Stimulated activated CD4-positive, alpha-beta T cell treated with anti-CD3 and anti-CD28 coated beads, Interleukin-15, amount 100 ng/mL, for 48 hours (primary cell): ENCODE measurements around the gene GNLY.
"Not testable (repeated sequence)": the region's sequence is repeated elsewhere in the genome, so short reads cannot be mapped to it uniquely, and the experiment has no call there.

Experiments
- DNase-seq, 2 donors: peaks; one replicate each; pipeline ENCODE4 v3.0.0-alpha.2; 2020; ENCODE audit warnings: low read depth in 2 of 2

GNLY gene

DNA sequence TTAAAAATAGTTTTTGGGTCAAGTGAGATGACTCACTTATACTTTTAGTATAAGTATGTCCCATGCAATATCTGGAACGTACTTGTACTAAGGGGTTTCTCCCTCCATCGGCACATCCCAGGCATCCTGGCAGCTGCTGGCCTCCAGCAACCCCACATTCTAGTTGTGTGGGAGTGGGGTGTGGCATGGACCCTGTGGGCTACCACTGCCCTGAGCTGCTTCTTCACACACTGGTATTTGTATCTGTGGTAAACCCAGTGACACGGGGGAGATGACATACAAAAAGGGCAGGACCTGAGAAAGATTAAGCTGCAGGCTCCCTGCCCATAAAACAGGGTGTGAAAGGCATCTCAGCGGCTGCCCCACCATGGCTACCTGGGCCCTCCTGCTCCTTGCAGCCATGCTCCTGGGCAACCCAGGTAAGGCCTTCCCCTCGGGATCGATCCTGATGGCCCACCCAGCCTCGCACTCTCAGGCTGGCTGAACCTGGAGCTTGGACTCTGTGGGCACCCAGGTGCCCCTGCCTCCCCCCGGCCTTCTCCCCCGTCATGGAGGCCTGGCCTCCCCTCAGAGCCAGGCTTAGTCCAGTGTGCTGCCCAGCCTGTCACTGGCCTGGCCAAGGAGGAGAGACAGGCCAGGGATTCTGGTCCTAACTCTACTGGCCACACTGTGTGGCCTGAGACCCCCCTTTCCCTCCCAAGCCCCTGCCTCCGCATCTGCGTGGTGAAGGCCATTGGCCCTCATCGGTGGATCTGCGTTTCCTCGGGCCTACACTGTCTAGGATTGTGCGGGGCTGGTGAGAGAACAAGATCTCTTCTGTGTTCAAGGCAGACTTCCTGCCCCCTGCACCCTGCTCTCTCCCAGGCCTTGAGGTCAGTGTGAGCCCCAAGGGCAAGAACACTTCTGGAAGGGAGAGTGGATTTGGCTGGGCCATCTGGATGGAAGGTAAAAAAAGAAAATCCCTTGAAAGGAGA is at the start of gene GNLY:
GNLY (plus strand) TSS at position 307 of the 974 bp plus-strand sequence; CDS start at position 368, 61 bp downstream.
- DNase-seq: no peak

DNA sequence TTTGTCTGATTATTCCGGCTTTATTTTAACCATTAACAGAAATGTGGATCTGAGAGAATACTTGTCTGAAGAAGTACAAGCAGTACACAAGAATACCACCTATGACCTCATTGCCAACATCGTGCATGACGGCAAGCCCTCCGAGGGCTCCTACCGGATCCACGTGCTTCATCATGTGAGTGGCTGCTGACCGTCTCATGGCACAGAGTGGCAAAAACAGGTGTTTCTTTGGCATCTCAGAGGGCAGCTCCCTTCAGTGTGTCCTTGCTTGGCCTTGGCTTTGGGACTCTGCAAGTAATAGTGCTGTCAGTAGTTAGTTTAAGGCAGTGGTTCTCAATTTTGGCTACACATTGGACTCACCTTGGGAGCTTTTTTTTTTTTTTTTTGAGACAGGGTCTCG is 49.2 kb upstream of the GNLY start:
- no peak for DNase-seq

DNA sequence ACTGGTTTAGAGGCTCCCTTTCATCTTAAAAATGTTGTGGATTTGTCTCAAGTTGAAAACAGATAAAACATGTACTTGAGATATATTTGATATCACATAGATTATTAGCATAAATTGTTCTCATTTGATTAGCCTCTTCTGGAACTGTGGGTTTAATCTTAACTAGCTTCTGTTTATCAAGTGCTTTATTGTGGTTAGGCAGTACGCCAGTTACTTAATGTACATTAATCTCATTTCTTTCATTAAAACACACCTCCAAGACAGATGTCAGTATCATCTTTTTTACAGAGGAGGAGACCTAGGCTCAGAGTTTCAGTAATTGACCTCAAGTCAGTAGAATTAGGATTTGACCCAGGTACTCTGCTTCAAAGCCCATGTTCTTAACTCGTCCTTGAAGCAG is 48.0 kb upstream of the GNLY start:
- no peak for DNase-seq

DNA sequence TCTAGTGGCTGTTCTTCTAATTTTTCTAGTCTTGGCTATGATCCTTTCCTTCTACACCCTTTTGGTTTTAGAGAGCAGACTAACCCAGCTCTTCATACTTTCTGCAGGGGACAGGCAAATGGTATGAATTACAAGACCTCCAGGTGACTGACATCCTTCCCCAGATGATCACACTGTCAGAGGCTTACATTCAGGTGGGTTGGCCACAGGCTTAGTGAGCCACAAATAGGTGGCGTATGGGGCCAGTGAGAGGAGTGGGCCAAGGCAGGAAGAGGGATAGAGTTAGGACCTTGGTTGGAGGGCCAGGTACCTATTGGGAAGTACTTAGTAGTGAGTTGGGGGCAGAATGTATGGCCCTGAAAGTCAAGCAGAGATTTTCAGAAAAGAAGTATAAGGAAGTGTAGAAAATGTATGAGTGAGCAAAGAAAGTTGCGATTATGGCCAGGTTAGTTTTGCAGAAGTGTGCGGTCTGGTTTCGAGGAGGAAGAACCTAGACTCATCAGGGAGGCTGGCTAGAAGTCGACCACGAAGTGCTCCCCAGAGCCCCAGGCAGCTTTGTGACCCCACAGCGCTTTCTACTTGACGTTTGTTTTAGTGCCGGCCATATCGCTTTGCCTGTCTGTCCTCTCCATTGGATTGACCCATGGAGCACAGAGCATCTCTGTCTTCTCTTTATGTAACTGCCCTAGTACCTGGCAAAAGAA is 46.2 kb upstream of the GNLY start:
- DNase-seq: no peak

DNA sequence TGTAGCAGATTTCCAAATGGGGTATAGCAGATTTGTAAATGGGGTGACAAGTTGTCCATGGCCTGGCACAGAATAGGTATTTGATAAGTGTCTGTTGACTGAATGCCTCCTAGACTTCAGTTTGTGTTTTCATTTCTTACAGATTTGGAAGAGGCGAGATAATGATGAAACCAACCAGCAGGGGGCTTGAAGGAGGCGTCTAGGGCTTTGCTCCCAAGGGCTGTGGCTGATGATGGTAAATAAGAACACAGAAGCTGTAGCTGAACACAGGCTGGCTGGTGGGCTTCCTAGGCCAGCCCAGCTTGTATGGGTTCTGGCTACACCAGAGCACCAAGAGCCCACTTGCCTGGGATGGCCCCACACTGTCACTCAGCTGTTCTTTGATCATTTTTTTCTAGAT is 45.5 kb upstream of the GNLY start:
- DNase-seq: no peak

DNA sequence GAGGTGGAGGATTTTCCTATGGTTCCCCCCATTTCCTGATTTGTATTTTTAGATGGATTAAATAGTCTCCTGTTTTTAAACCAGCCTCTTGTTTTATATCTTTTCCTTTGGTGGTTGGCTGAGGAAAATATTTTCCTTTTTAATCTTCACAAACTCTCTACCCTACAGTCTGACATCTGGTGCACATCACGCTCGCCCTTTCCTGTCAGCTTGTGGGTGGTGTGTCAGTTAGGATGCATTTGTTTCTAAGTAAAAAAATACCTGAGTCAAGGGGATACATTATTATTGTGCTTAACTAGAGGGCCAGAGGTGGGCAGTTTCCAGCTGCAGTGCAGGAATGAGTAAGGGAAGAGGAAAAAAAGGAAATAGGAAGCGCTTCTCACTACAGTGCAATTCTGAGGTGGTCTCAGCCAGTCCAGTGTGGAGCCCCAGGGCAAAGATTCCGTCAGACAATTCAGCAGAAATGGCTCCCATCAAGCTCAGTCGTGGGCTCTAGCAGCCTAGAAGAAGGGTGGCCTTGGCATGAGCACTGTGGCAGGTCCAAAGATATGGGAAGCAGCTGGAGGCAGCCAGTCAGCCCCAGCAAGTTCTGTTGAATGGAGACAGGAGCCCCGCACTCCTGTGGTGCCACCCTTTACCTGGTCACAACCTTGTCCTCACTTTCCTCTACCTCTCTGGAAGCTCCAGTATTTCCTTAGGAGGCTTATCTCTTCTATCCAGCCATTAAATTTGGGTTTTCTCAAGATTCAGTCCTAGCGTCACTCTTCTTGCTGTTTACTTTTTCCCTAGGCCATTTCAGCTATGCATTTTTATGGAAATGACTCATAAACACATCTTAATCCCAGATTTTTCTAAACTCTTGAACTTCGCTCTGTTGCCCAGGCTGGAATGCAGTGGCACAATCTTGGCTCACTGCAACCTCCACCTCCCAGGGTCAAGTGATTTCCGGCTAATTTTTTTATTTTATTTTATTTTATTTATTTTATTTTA is 44.7 kb upstream of the GNLY start:
- no peak for DNase-seq

DNA sequence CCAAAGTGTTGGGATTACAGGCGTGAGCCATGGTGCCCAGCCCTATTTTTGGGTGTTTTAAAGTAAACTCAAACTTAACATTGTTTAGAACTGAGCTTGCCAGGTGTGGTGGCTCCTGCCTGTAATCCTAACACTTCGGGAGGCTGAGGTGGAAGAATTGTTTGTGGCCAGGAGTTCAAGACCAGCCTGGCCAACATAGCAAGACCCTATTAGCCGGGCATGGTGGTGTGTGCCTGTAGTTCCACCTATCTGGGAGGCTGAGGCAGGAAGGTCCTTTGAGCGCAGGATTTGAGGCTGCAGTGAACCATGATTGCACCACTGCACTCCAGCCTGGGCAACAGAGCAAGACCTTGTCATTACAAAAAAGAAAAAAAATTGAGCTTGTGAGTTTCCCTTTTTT is 43.7 kb upstream of the GNLY start:
- DNase-seq: no peak

DNA sequence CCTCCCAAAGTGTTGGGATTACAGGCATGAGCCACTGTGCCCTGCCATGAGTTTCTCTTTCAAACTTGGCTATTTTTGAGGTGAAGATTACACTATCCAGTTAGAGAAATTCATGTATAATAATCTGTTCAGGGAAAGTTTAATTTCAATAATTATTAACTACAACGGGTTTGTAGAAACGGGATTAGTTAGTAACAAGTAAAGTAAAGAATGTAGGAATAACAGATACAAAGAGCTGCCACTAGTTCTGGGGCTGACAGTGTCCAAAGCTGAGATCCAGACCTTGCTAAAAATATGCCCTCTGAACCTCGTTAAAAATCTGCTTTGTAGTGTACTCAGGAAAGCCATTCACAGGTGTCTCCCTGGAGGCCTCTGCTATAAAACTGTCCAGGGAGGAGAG is 43.1 kb upstream of the GNLY start:
- no peak for DNase-seq

DNA sequence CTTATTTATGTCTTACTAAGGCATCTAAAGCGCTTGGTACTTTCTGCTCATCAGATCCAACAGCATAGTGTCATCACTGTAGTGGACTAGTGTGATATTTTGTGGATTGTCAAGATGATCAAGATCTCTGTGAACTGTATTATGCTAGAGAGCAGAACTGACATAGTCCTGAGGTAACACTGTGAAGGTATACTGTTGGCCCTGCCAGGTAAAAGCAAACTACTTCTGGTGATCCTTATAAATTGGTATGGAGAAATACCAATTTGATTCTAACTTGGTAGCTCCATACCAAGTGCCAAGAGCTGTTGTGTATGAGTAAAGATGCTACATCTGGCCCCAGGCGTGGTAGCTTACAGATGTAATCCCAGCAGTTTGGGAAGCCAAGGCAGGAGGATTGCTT is 42.1 kb upstream of the GNLY start:
- DNase-seq: no peak

DNA sequence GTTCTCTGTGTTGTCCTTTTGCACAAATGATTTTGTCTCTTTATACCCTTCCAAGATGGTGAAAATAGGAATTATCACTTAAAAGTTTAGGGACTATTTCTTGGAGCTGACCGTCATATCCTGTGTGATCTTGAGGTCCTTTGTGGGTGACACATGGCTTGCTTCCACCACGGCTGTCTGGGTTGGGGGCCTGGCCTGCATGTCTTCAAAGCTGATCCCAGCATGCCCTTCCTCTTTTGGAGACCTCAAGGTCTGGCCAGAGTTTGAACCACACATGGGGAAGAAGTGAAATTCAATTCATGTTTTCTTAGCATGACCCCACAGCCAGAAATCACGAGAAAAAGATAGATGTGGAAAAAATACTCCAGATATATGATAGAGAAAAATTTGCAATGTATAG is 40.2 kb upstream of the GNLY start:
- DNase-seq: no peak

DNA sequence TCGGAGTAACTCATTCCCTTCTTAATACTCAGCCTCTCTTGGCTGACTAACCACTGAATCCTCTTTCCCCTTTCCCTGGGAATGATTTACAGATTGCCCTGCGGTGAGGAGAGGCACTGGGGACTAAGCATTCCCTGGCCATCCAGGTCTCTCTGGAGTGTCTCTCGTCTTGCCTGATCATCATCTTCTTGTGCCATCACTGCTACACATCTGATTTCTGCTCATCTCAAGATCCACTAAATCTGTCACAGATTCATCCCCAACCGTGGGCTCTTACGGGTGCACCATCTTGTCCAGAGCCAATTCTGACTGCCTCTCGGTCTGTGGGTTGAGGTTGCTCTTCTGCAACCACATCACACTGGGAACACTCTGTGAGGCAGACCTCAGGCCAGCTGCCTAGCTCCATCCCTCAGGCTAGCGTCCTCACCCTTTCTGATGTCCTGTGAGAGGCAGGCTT is 38.2 kb upstream of the GNLY start:
- DNase-seq: no peak

DNA sequence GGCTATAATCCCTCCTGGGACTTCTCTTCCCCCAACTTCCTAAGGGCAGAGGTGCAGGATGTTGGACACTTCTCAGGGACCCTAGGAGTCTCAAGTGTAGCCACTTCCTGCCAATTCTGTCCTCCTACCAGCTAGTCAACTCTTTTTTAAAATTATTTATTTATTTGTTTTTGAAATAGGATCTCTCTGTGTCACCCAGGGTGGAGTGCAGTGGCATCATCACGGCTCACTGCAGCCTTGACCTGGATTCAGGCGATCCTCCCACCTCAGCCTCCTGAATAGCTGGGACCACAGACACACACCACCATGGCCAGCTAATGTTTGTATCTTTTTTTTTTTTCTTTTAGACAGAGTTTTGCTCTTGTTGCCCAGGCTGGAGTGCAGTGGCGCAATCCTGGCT is 37.7 kb upstream of the GNLY start:
- no peak for DNase-seq

DNA sequence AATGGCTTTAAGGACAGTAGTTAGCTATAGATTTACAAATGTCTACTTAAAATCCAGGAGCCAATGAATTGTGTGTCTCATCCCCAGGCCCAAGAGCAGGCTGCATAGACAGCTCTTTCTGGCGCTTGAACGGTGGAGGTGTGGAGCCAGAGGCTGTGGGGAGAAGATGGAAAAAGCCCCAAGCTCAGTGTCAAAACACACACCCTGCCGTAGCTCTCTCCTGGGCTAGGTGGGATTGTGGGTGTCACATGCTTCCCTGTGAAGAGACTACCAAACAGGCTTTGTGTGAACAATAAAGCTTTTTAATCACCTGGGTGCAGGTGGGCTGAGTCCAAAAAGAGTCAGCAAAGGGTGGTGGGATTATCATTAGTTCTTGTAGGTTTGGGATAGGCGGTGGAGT is 36.8 kb upstream of the GNLY start:
- DNase-seq: not testable (repeated sequence)

DNA sequence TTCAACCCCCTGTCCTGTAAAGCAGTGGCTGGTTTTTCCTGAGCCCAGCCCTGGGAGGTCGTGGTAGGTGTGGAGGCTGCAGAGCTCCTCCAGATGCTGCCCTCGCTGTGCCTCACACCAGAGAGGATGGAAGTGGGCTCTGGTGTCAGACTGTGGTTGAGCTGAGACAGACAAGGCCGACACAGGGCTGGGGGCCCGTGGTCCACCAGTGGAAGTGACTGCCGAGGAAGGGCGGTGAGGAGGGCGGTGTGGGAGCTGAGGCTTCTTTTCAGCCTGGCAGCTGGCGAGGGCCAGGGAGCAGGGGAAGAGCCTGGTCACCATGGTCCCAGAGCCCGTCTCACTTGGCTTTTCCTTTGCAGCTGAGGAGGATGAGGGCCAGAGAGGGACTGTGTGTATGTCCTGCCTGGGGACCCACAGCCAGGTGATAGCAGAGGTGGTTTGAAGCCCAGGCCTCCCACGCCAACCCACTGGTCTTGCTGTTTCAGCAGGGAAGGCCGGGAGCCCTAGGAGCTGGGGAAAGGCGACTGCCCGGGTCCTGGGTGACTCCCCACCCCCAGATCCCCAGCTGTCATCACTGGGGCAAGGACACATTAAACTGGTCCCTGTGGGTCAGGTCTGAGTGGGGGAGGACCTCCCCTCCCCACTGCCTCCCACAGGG is 34.7 kb upstream of the GNLY start:
- DNase-seq: no peak

DNA sequence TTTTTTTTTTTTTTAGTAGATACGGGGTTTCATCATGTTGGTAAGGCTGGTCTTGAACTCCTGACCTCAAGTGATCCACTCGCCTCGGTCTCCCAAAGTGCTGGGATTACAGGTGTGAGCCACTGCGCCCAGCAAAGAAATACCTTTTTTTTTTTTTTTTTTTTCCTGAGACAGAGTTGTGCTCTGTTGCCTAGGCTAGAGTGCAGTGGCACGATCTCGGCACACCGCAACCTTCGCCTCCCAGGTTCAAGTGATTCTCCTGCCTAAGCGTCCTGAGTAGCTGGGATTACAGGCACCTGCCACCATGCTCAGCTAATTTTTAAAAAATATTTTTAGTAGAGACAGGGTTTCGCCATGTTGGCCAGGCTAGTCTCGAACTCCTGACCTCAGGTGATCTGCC is 33.9 kb upstream of the GNLY start:
- DNase-seq: not testable (repeated sequence)

DNA sequence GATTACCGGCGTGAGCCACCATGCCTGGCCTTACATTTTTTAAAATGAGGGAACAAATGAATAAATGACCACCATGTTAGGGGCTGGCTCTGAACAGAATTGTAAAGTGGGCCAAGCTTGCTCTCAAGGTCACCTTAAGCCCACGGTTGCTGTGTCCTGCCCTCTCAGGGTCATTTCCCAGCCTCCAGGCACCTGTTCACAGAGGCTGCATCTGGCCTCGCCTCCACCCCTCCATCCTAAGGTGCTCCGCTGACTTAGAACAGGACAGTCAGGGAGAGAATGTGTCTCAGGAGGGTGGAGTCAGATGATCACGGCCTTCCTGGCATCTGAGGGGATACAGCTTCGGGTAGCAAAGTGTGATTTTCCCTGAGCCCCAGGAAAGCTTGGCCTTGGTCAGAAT is 33.4 kb upstream of the GNLY start:
- DNase-seq: no peak

DNA sequence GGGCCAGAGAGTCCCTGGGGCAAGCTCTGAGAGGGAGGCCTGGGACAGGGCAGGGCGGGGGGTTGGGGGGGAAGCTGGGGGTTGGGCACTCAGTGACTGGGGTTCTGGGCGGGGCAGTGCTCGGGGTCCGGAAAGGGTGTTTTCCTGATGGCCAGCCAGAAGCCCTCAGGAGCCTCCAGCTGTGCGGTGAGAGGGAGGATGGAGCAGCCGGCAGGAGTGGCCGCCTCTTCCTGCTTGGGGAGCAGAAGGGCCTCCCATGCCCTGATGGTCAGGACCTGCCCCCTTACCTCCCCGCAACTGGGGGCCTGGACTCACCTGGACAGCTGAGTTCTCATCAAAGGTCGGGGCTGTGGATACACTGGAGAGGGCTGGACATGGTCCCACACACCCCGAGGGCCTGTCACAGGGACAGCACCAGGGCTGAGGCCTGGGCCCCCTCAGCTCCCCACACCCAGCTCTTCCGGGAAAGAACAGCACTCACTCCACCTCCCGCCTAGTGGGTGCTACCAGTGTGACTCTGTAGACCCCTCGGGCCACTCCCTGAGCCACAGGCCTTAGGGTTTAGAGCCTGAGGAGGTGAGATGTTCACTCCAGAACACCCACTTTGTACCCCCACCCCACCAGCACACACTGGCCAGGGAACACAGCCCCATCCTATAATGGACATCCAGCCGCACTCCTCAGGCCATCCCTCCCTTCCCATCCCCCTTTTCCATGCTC is 32.9 kb upstream of the GNLY start:
- DNase-seq: no peak

DNA sequence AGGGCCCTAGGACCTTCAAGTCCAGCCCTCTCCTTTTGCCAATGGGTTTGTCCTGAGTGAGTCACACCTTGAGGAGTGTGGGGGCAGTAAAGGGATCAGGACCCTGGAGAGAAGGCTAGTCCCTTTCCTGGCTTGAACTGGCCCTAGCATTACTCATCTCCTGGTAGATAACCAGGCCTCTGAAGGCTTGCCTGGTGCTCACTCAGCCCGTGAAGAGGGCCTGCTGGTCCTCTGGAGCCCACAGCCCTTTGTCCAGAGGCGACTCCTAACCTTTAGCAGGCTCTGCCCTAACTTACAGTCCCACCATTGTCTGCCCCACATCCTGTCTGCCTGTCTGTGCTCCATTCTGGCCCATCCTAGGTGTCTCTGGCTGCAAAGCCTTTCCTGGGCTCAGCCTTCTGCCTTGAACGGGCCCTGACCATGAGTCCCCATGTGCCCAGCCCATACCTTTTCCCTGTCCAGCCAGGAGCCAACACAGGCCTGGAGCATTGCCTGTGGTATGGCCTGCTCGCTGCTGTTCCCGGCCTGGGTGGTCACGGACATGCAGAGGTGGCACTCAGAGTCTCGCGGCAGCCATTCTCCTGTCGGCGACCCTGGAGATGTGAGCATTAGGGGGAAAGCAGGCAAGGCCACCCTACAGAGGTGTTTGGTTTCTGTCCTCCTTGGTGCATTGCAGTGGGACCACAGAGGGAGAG is 31.1 kb upstream of the GNLY start:
- no peak for DNase-seq

DNA sequence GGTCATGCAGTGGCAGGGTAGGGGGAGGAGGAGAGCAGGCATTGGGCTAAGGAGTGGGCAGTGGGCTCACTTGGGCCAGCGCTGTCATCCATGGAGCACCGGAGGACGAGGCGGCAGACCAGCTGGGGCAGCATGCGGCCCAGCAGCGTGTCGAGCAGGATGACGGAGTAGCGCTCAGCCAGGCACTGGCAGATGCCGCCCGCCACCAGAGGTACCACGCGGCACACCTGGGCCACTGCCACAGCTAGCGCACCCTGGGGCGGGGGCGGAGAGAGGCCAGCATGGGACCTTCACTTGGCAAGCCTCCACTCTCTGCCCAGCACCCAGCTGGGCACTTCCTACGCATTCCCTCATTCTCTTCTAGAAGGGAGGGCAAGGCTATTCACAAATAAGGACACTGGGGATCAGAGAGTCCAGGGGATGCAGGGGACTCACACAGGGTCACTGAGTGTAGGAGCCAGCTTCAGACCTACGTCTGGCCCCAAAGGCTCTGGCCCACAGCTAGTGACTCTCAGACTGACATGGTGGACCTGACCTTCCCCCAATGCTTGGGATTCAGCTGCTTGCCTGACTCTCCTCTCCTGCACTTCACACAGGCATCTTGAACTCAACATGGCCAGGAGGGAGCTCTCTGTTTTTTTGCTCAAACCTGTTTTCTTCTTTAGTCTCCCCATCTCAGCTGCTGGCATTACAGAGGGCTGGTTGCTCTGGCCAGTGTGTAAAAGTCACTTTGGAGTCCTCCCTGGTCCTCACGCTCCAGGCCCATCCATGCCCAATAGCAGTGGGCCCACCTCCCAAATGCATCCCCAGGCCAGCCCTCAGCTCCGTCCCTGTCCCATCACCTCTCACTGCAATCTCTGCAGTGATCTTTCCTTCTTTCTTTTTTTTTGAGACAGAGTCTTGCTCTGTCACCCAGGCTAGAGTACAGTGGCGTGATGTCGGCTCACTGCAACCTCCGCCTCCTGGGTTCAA is 30.3 kb upstream of the GNLY start:
- no peak for DNase-seq
